SK-N-SH (cell line): ENCODE data around the gene POLR1C. TPM values are rescaled to one million over a fixed set of nuclear protein-coding genes. Genes with fewer than 3 reads are reported as not detected.

Source experiments
- CTCF ChIA-PET: fragments of 300-600, 350-600 bp; formaldehyde crosslinking; extraction: SDS; loops from one replicate; lab custom pipeline; 2021; lab: Yijun Ruan, JAX
- POLR2A ChIA-PET: fragments of 350-600 bp; sonication (Branson Sonifier 250); formaldehyde crosslinking; extraction: SDS; loops from one replicate; lab custom pipeline; 2020; ENCODE audit warnings: antibody characterized with exemption, inconsistent platforms; lab: Yijun Ruan, JAX
- DNase-seq: peaks from one replicate; pipeline ENCODE4 v3.0.0; 2012
- H2AFZ ChIP-seq: fragments of 200-600 bp; sonication (generic); 2 replicates; pipeline ENCODE4 v1.8.1; 2016; ENCODE audit warnings: antibody characterized with exemption, mild to moderate bottlenecking, low read depth
- H3F3A ChIP-seq: fragments of 200-600 bp; sonication (generic); replicated peaks from 2 replicates; pipeline ENCODE3; 2016; ENCODE audit warnings: antibody characterized with exemption, mild to moderate bottlenecking; ENCODE audit not compliant: insufficient read depth
- H3K27ac ChIP-seq, 2 experiments: fragments of 200-500 bp in 1 of 2; fragments of 200-600 bp in 1 of 2; sonication (Bioruptor generic) in 1 of 2; sonication (generic), shearing (Covaris generic) in 1 of 2; 2 replicates each; pipeline versions ENCODE4 v1.5.1 to v1.6.1; 2014 to 2016; ENCODE audit warnings: low read depth in 2 of 2, inconsistent platforms in 1 of 2, low read length in 1 of 2, mild to moderate bottlenecking in 1 of 2, mixed read lengths in 1 of 2
- H3K27me3 ChIP-seq: fragments of 200-600 bp; sonication (generic), shearing (Covaris generic); 2 replicates; pipeline ENCODE4 v1.6.1; 2016; ENCODE audit warnings: mixed run types; ENCODE audit not compliant: insufficient read depth
- H3K36me3 ChIP-seq, 2 experiments: fragments of 200-500 bp in 1 of 2; fragments of 200-600 bp in 1 of 2; sonication (Bioruptor generic) in 1 of 2; sonication (generic) in 1 of 2; replicated peaks in 1 of 2; 2 replicates each; pipeline versions ENCODE3 to v1.5.1; 2014 to 2016; ENCODE audit warnings: low read length in 1 of 2, mild to moderate bottlenecking in 1 of 2; ENCODE audit not compliant: insufficient read depth in 2 of 2, control insufficient read depth in 1 of 2
- H3K4me1 ChIP-seq, 2 experiments: fragments of 200-500 bp in 1 of 2; fragments of 200-600 bp in 1 of 2; sonication (Bioruptor generic) in 1 of 2; sonication (generic), shearing (Covaris generic) in 1 of 2; 2 replicates each; pipeline versions ENCODE4 v1.5.1 to v1.6.1; 2014 to 2016; ENCODE audit warnings: low read depth in 1 of 2, low read length in 1 of 2, mixed run types in 1 of 2; ENCODE audit not compliant: insufficient read depth in 2 of 2, control insufficient read depth in 1 of 2
- H3K4me2 ChIP-seq: fragments of 200-600 bp; sonication (generic), shearing (Covaris generic); 2 replicates; pipeline ENCODE4 v1.6.1; 2017; ENCODE audit warnings: mixed run types
- H3K4me3 ChIP-seq, 2 experiments: fragments of 200-500 bp in 1 of 2; fragments of 200-600 bp in 1 of 2; sonication (Bioruptor generic) in 1 of 2; sonication (generic), shearing (Covaris generic) in 1 of 2; 2 replicates each; pipeline versions ENCODE4 v1.5.1 to v1.8.1; 2014 to 2016; ENCODE audit warnings: low read depth in 2 of 2, inconsistent platforms in 1 of 2, low read length in 1 of 2, mild to moderate bottlenecking in 1 of 2, mixed read lengths in 1 of 2, moderate library complexity in 1 of 2
- H3K79me2 ChIP-seq: fragments of 200-600 bp; sonication (generic); 2 replicates; pipeline ENCODE4 v1.8.1; 2017; ENCODE audit warnings: mild to moderate bottlenecking; ENCODE audit not compliant: insufficient read depth
- H3K9ac ChIP-seq: fragments of 200-600 bp; sonication (generic); 2 replicates; pipeline ENCODE4 v1.6.1; 2017; ENCODE audit warnings: mixed run types
- H3K9me2 ChIP-seq: fragments of 200-600 bp; sonication (generic); 2 replicates; pipeline ENCODE4 v1.6.1; 2017; ENCODE audit warnings: mixed run types
- H3K9me3 ChIP-seq: fragments of 200-600 bp; sonication (generic); 2 replicates; pipeline ENCODE4 v1.6.1; 2017; ENCODE audit warnings: mixed run types, mild to moderate bottlenecking, moderate library complexity
- H4K20me1 ChIP-seq: fragments of 200-600 bp; sonication (generic); 2 replicates; pipeline ENCODE4 v1.6.1; 2017; ENCODE audit warnings: mild to moderate bottlenecking, mixed run types; ENCODE audit not compliant: insufficient read depth
- CHD2 ChIP-seq: fragments of 150-350 bp; IDR thresholded peaks from 2 replicates; pipeline ENCODE4 v1.6.1; 2018; ENCODE audit warnings: low read length; ENCODE audit not compliant: partially characterized antibody
- ELF1 ChIP-seq: IDR thresholded peaks from 2 replicates; pipeline ENCODE4 v1.4.0; 2012
- FOSL2 ChIP-seq: IDR thresholded peaks from 2 replicates; pipeline ENCODE4 v1.4.0; 2012; ENCODE audit warnings: low read depth, mild to moderate bottlenecking, moderate library complexity, borderline replicate concordance
- JUND ChIP-seq: IDR thresholded peaks from 2 replicates; pipeline ENCODE4 v1.4.0; 2012
- MEF2A ChIP-seq: IDR thresholded peaks from 2 replicates; pipeline ENCODE4 v1.4.0; 2012; ENCODE audit warnings: low read depth, borderline replicate concordance
- MXI1 ChIP-seq: IDR thresholded peaks from 2 replicates; pipeline ENCODE4 v1.6.1; 2012; ENCODE audit warnings: mild to moderate bottlenecking, low read depth, low read length, improper control_type of control experiment
- NFIC ChIP-seq: IDR thresholded peaks from 2 replicates; pipeline ENCODE4 v1.4.0; 2012; ENCODE audit warnings: borderline replicate concordance
- POLR2AphosphoS5 ChIP-seq: IDR thresholded peaks from 2 replicates; pipeline ENCODE4 v1.6.1; 2012; ENCODE audit warnings: low read depth, low read length
- RAD21 ChIP-seq: IDR thresholded peaks from 2 replicates; pipeline ENCODE4 v1.6.1; 2012; ENCODE audit warnings: mild to moderate bottlenecking, low read length
- RCOR1 ChIP-seq: fragments of 150-350 bp; IDR thresholded peaks from 2 replicates; pipeline ENCODE4 v1.6.1; 2017; ENCODE audit warnings: antibody characterized with exemption, low read length
- RXRA ChIP-seq: IDR thresholded peaks from 2 replicates; pipeline ENCODE4 v1.4.0; 2012; ENCODE audit warnings: low read depth, mild to moderate bottlenecking, borderline replicate concordance
- SIN3A ChIP-seq: IDR thresholded peaks from 2 replicates; pipeline ENCODE4 v1.6.1; 2012; ENCODE audit warnings: low read depth, mild to moderate bottlenecking, low read length, moderate library complexity, borderline replicate concordance
- SMC3 ChIP-seq: IDR thresholded peaks from 2 replicates; pipeline ENCODE4 v1.6.1; 2012; ENCODE audit warnings: low read depth, low read length, improper control_type of control experiment
- TAF1 ChIP-seq: IDR thresholded peaks from 2 replicates; pipeline ENCODE4 v1.6.1; 2012; ENCODE audit warnings: low read depth, mild to moderate bottlenecking, low read length, moderate library complexity, borderline replicate concordance
- TCF12 ChIP-seq: IDR thresholded peaks from 2 replicates; pipeline ENCODE4 v1.4.0; 2012
- TEAD4 ChIP-seq: IDR thresholded peaks from 2 replicates; pipeline ENCODE4 v1.4.0; 2012; ENCODE audit warnings: mild to moderate bottlenecking, borderline replicate concordance; ENCODE audit not compliant: insufficient read depth
- YY1 ChIP-seq: IDR thresholded peaks from 2 replicates; pipeline ENCODE4 v1.4.0; 2012; ENCODE audit warnings: low read depth, mild to moderate bottlenecking
- WGBS: methylation state at CpG from one replicate; pipeline ENCODE4 v1.1.6; 2017; ENCODE audit warnings: low lambda C conversion rate; 5-methylcytosine and 5-hydroxymethylcytosine counted together
- polyA plus RNA-seq, 3 experiments: library from polyadenylated mRNA; depleted of rRNA; stranded (reverse); fragments of >200 nt; gene quantifications; 2 replicates each; pipeline ENCODE4 v1.2.3, GENCODE V29; 2012
- TF ChIP-seq, protein P1 (sequence below): IDR thresholded peaks from 2 replicates; pipeline ENCODE4 v1.4.0; 2012; ENCODE audit warnings: low read depth
- TF ChIP-seq, protein P2 (sequence below): IDR thresholded peaks from 2 replicates; pipeline ENCODE4 v1.4.0; 2012; ENCODE audit warnings: low read depth, borderline replicate concordance
- TF ChIP-seq, protein P3 (sequence below): fragments of 150-350 bp; IDR thresholded peaks from 2 replicates; pipeline ENCODE4 v1.6.1; 2016; ENCODE audit warnings: mild to moderate bottlenecking, low read depth, low read length

The POLR1C gene
- polyA plus RNA-seq, 1 of the 3 experiments (the other 2 are of a cell fraction), result 59.1 TPM

DNA sequence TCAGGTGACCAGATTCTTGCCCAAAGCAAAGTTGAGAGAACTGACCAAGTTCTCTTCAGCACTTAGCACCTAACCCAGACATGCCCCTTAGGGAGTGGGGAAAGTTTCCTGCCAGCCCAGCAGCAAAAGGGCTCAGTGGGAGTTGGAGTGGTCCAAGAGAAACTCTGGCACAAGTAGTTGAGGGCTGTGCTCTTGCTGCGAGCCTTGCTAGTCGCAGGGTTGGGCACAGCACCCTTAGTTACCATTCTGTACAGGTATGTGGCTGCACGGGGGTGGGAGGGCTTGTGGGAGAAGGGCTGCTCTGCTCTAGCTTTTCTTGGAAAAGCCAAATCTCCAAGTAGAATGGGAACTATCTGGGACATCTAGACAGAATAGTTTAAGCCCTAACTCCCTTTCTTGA lies 6.4 kb downstream of the POLR1C start (continued):
- TF ChIP-seq TEAD4, result no peak
- no peak for TF ChIP-seq RCOR1
- TF ChIP-seq, protein P1, sequence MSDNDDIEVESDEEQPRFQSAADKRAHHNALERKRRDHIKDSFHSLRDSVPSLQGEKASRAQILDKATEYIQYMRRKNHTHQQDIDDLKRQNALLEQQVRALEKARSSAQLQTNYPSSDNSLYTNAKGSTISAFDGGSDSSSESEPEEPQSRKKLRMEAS, result no peak

DNA sequence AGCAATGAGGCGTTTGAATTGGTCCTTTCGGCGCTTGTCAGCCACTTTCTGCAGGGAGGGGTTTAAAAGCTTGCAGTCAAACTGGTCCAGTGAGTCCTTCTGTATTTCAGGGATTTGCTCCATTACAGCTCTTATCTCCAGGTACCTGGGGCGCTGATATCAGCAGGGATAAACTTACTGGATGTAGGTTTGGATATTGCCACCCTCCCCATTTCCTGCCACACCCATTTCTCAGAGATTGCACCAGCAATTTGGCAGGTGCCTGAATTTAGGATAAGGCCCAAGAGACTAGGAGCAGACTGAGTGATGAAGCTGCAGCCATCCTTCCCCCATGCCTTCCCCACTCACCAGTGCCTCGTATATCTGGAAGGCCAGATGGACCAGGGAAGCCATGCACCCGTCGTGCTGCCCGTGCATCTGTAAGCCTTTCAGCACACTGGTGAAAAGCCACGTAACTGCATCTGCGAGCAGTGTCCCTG lies 7.6 kb downstream of the POLR1C start:
- Histone ChIP-seq H3K36me3 (peaks cover 81 to 88% of the 10 kb centered on the region in 2 experiments), H3F3A (peaks cover 6% of the 10 kb centered on the region), H3K27ac (no peak overlapping the region), H3K27me3 (no peaks in the 10 kb centered on the region), H3K4me3 (no peak overlapping the region), H2AFZ (no peak overlapping the region), H3K9ac (no peak overlapping the region), H3K79me2 (peaks cover 6% of the 10 kb centered on the region; the same call in 1 of the 2 replicates), H3K4me1 (no peaks in the 10 kb centered on the region), H3K4me2 (no peak overlapping the region), H4K20me1 (no peaks in the 10 kb centered on the region), H3K9me2 (no peaks in the 10 kb centered on the region), H3K9me3 (no peaks in the 10 kb centered on the region)
- WGBS, result 89% methylated on average over 5 of the region's 10 CpGs
- TF ChIP-seq TCF12 (no peak), TAF1 (no peak), NFIC (no peak), RXRA (no peak), ELF1 (no peak), POLR2AphosphoS5 (no peak), JUND (no peak), RAD21 (no peak)
- TF ChIP-seq, protein P2, sequence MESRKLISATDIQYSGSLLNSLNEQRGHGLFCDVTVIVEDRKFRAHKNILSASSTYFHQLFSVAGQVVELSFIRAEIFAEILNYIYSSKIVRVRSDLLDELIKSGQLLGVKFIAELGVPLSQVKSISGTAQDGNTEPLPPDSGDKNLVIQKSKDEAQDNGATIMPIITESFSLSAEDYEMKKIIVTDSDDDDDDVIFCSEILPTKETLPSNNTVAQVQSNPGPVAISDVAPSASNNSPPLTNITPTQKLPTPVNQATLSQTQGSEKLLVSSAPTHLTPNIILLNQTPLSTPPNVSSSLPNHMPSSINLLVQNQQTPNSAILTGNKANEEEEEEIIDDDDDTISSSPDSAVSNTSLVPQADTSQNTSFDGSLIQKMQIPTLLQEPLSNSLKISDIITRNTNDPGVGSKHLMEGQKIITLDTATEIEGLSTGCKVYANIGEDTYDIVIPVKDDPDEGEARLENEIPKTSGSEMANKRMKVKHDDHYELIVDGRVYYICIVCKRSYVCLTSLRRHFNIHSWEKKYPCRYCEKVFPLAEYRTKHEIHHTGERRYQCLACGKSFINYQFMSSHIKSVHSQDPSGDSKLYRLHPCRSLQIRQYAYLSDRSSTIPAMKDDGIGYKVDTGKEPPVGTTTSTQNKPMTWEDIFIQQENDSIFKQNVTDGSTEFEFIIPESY, result no peak
- TF ChIP-seq, protein P3, sequence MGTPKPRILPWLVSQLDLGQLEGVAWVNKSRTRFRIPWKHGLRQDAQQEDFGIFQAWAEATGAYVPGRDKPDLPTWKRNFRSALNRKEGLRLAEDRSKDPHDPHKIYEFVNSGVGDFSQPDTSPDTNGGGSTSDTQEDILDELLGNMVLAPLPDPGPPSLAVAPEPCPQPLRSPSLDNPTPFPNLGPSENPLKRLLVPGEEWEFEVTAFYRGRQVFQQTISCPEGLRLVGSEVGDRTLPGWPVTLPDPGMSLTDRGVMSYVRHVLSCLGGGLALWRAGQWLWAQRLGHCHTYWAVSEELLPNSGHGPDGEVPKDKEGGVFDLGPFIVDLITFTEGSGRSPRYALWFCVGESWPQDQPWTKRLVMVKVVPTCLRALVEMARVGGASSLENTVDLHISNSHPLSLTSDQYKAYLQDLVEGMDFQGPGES, result no peak
- CTCF ChIA-PET, result interaction anchor here (0.7 kb wide), 1 partner anchor 63 kb away, joined by 4 read pairs; no protein-coding TSS in a partner anchor
- POLR2A ChIA-PET, result no interaction called here
- no peak for DNase-seq

DNA sequence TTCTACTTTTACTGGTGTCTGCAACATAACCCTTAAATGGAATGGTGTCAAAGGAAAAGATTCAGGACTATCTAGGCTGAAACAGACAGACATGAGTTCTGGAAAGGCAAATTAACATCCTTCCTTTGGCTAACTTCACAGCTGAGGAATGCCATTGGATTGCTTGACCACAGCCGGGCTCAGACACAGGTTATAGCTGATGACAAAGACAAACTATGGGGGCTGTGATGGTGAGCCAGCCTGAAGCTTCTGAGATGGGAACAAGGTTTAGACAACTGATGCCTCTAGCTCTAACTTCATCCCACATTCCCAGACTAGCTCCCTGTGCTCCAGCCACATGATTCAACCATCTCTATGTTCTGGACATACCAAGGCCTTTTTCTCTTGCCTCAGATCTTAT lies 15.3 kb downstream of the POLR1C start:
- H4K20me1 ChIP-seq, result no peaks in the 10 kb centered on the region
- no peaks in the 10 kb centered on the region for H3K9me3 ChIP-seq
- peaks cover 4% of the 10 kb centered on the region for H3F3A ChIP-seq
- H3K9me2 ChIP-seq, result no peaks in the 10 kb centered on the region
- H2AFZ ChIP-seq, result no peak overlapping the region
- no peak overlapping the region for H3K9ac ChIP-seq
- WGBS, result 100% methylated on average over 1 of the region's 1 CpG
- ChIA-PET POLR2A (interaction anchor here (0.9 kb wide), 1 partner anchor 43 kb away, joined by 4 read pairs; no protein-coding TSS in a partner anchor), CTCF (no interaction called here)
- H3K36me3 ChIP-seq, result peaks cover 47 to 54% of the 10 kb centered on the region in 2 experiments
- no peak overlapping the region for H3K4me3 ChIP-seq
- DNase-seq, result no peak
- peaks cover 0 to 3% of the 10 kb centered on the region in 2 experiments; a peak in 1 of 4 replicates for H3K4me1 ChIP-seq
- no peaks in the 10 kb centered on the region for H3K79me2 ChIP-seq
- no peak overlapping the region for H3K27ac ChIP-seq
- no peaks in the 10 kb centered on the region for H3K27me3 ChIP-seq
- no peak overlapping the region for H3K4me2 ChIP-seq
- no peak for TF ChIP-seq MXI1
- no peak for TF ChIP-seq RCOR1
- no peak for TF ChIP-seq SMC3
- TF ChIP-seq CHD2, result no peak
- no peak for TF ChIP-seq MEF2A
- no peak for TF ChIP-seq FOSL2
- no peak for TF ChIP-seq RAD21
- no peak for TF ChIP-seq SIN3A
- TF ChIP-seq, protein P1, result no peak
- no peak for TF ChIP-seq YY1
